GM21390 (cell line): ENCODE measurements around the gene KLHDC8A.
A peak's percentile ranks its signal among the peaks of the same experiment; 100 is the strongest.

Experiments
- ATAC-seq: cut with Tn5 transposase; IDR thresholded peaks from one replicate; pipeline ENCODE4 v1.9.1; 2021; ENCODE audit not compliant: unreplicated experiment

The KLHDC8A gene

DNA sequence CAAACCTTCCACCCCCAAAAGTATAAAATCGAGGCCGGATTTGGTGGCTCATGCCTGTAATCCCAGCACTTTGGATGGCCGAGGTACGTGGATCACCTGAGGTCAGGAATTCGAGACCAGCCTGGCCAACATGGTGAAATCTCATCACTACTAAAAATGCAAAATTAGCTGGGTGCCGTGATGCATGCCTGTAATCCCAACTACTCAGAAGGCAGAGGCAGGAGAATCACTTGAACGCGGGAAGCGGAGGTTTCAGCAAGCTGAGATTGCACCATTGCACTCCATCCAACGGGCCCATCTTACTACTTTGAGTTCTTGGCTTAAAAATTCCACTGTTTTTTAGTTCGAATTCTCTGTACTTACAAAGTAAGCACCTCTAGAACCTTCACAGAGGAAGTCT, 11.0 kb downstream of the KLHDC8A start:
- ATAC-seq = no peak

DNA sequence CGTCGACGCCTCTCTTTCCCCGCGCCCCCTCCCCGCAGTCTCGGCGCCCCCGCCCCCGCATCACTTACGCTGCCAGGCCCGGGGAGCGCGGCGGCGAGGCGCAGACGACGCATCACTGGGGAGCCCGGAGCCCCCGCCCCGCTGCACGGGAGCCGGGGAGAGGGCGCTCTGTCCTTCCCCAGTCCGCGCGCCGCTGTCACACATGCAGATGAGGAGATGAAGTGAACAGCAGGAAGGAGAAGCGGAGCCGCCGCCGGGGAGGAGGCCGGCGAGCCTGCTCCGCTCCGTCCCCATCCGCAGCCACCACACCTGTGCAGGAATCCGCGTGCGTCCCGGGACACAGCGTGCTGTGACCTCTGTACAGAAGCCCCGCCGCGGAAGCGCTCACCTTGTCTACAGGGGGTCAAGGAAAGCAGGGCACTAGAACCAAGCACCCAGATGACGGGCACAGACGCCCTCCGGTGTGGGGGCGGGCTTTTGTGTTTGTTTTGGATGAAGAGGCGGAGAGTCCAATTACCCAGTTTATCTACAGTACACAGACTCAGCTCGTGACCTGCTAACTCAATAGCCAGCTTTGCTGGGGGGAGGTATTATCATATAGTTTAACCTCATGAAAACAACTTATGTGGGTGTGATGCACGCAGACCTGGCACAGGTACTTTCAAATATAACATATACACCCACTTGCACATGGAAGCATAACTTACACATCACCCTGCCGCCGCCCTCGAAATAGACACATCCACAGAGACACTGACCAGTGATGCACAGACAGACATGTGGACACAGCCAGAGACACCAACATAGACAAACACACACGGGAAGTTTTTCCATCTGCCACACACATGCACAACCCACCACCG, 12.4 kb downstream of the KLHDC8A start:
- no peak for ATAC-seq

DNA sequence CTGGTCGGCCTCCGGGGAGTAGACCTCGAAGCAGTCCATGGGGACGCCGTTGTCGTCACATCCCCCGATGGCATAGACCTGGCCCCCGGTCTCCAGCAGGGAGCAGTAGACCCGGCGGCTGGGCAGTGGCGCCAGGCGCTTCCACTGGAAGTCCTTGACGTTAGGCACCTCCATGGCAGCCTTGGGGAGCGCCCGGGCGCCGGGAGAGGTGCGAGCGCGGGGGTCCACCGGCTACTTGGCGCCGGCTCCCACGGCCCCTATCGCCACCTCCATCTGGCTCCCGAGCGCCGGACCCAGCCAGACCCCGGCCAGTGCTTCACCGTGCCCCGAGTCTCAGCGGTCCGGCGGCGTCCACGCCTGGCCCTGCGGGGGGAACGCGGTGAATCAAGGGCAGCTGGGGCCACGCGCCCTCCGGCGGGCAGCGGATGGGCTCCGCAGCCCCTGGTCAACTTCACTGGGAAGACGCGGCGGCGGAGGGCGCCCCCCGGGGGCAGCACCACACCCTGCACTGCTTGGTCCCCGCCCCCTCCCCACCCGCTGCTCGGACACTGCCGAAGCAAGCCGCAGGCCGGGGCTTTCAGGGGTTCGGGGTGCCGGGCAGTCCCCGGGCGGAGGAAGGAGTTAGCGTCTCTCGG, 13.2 kb downstream of the KLHDC8A start:
- no peak for ATAC-seq

DNA sequence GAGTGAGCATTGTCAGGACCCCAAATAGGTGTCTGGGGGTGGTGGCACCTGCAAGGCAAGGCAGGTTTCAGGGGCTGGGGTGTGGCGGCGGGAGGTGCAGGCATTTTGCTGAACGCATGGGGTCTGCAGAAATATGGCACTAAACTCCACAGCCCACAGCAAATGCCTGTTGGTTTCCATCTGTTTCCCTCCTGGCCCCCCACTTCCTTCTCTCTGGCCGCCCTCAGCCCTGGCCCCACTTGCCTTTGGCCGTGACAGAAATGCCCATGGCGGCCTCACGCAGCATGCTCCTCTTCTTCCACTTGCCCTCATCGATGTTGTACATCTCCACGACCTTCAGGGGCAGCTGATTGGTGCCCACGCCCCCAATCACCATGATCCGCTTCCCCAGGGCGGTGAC, 13.7 kb downstream of the KLHDC8A start:
- no peak for ATAC-seq

DNA sequence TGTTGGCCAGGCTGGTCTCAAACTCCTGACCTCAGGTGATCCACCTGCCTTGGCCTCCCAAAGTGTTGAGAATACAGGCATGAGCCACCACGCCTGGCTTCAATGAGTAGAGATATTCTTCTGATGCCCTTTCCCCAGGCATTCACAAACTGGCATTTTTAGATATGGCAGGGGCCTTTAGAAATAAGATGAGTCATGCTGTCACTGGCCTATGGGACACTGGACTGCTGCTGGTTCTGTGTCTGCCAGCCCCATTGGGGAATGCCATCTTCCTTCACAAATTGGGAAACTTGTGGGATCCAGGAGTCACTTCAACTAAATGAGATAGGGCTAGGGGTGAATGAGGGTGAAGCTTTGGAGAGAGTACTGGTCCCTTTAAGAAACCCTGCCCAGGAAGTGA, 16.0 kb downstream of the KLHDC8A start:
- ATAC-seq = no peak

DNA sequence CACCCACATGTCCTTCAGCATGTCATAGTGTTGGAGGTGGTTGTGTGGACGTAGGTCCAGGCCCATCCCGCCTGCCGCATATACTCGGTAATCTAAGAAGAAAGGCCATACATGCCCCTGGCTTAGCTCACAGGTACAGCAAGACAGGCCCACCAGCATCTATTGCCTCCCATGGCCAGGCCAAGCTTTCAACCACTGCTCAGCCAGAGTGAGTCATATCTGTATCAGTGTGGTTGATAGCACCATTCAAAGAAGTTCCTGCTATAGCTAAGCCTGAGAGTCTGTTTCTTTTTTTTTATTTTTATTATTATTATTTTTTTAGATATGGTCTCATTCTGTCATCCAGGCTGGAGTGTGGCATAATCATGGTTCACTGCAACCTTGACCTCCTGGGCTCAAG, 17.0 kb downstream of the KLHDC8A start:
- peak; percentile 60 for ATAC-seq

DNA sequence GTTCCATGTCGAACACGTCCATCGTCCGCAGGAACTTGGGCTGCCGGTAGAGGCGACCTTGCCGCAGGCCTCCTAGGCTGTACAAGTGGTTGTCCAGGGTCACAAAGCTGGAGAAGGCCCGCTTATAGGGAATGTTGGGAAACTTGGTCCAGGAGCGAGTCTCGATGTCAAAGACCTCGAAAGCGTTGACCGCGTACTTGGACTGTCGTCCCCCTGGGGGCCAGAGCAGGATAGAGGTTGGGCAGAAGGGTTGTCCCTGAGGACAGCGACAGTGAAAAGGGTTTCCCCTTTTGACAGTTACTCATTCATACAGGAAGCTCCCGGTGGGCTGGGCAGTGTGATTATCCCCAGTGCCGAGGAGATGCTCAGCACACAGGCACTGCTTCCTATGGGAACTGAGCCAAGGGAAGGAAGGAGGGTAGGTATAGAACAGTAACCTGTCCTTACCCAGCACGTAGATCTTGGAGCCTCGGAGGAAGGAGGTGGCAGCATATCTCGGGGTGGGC, 17.5 kb downstream of the KLHDC8A start:
- no peak for ATAC-seq

DNA sequence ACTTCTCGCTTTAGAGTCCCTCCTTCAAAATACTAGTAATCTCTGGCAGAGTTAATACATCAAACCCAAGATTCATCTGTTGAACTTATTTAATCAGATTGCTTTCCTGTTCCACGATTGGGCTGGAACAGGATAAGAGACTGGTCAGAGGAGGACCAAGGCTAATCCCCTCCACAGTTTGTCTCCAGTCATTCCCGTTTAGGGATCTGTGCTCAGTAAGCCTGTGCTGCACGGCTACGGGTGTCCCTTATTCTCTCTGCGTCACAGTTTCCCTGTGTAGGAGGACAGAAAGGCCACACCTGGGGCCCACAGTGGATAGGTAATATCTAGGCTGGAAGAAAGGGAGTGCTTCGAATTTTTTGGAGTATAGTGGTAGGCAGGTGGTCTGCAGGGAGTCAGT, 18.7 kb downstream of the KLHDC8A start:
- ATAC-seq = no peak

DNA sequence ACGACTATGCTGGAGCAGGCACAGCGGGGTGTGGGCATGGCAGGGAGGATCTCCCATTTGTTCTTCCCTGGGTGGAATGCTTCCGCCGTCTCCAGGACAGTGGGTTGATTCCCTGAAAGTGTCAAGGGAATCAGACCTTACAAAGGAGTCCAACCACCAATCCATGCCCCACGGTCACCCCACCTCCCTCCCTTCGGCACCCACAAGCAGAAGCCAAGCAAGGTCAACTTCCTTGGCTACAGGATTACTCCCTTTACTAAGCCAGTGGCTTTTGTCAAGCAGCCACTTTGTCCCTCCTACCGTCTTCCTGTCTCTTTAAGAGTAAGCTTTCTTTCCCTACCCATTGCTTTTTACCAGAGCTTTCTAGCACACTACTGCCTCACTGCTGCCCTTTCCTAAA, 19.2 kb downstream of the KLHDC8A start:
- no peak for ATAC-seq

DNA sequence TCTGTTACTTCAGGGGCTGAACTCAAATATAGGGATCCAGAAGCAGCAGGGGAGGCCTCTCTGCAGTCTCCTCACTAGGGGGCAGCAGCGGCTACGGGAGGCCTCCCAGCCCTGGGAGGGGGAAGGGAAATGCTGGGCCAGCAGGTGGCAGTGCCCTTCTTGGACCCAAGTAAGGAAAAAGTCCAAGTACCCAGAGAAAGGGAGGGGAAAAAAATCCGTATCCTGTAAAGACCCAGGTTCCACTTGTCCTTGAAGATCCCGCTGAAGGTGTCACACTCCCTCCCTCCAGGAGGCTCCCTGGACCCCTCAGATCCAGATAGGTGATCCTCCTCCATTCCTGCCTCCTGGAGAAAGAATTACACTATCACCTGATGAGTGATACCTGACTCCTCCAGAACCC, 21.0 kb downstream of the KLHDC8A start:
- no peak for ATAC-seq

DNA sequence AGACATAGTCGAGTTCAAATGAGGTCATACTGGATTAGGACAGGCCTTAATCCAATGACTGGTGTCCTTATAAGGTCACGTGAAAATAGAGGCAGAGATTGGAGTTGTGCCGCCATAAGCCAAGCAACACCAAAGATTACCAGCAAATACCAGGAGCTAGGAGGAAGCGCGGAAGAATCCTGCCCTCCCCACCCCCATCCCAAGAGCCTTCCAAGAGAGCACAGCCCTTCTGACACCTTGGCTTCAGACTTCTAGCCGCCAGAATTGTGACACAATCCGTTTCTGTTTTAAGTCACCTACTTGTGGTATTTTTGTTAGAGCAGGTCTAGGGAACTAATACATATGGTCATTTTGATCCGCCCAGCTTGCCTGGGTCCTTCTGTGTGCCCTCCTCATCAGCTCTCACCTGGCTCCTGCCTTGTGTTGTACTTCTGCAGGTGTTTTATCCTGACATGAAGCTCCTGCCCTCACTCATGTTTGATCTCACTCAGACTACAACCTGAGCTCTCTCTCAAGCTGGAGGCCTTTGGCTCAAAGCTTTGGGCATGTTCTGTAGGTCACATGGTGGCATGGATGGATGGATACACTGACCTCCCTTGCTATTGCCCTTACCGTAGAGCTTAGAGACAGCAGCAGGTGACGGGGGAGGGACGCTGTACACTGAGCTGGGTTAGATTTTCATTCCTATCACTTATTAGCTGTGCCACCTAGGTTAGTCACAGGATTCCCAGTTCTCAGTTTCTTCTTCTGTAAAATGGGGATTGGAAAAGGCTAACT, 24.5 kb downstream of the KLHDC8A start:
- no peak for ATAC-seq

DNA sequence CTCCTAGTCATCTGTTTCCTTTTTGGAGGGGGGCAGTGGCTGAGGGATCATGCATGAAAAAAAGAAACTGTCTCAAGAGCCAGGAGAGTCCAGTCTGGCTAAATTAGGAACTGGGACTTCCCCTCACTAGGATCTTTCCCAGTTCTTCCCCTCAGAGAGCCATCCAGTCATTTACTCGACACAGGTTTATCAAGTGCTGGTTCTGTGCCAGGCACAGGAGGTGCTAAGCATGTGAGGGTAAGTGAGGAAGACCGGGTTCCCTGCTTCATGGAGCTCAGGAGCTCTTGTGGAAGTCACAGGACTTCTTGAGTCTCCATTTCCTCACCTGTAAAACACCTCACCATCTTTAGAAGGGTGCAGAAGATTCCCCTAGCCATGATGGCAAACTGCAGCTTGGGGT, 26.6 kb downstream of the KLHDC8A start:
- no peak for ATAC-seq

DNA sequence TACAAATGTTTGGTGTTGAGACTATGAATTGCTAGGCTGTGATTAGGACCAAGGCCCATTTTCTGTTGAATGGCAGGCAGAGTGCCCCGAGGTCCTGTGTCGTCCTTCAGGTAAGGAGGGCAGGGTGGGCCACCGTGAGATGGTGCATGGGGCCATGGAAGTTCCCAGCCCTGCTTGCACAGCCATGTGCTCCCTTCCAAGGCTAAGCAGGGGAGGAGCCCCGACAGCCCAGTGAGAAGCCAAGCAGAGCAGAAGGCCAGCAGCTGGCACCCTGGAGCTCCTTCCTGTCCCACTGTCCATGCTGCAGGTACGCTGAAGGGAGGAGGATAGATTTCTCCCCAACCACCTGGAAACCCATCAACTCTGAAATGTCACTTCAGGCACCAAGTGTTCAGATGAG, 27.0 kb downstream of the KLHDC8A start:
- ATAC-seq = no peak

DNA sequence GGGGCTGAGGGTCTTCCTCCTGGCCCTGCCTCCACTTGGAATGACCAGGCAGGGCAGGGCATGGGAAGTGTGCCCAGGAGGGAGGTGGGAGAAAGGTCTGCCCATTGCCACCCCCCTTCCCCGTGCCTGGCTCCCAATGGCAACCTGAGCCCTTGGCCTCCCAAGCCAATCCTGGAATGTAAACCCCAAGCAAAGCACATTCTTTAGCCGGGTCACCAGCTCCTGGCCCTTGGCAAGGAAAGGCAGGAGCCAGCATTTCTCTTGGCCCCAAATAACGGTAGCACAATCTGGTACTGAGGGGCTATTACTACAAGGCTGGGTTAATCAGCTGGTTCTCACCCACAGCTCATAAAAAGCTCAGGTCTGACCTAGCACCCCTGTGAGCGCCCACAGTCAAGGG, 28.2 kb downstream of the KLHDC8A start:
- no peak for ATAC-seq

DNA sequence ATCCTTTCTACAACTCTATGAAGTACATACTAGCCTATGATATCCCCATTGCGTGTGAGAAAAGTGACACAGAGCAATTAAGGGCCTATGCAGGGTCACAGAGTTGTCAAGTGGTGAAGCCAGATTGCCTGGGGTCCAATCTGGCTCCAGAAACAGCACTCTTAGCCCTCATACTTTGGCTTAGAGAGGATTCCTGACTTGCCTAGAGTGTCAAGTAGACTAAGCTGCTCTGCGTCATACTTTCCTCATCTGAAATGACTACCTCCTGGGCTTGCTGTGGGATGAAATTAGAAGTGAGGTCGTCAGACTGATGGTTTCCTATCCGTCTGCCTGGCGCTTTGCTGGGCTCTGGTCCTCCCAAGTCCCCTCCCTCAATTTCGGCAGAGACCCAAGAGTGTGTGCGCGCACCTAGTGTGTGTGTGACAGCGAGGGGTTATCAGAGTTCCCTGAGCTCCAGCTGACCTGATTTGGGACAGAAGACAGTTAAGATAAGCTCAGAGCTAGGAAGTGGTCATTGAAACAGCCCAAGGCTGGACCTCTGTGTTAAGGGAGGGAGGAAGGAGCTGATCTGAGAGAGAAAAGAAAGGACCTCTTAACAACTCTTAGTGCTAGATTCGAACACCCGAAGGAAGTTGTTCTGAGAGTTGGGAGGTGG, 29.8 kb downstream of the KLHDC8A start:
- ATAC-seq = no peak

DNA sequence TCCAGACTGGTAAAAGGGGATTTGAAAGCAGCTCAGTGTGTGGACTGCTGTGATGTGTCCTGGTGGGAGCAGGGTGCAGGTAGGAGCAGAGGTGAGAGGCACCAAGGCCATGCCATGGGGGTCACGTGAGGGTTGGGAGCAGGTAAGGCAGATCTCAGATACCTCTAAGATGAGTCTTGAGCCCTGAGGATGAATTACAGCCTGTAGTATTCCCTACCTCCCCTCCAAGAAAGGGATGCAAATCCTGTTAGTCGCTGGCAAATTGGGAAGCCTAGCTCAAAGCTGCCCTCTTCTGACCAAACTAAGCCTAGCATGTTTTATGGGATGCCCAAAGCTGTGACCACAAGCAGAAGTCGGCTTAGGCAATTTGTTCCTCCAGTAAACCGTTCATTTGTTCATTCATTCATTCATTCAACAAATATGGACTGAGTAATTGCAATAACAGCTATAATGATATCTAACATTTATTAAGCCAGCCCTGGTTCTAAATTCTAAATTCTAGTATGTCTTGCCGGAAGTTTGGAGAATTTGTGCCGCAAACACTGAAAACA, 31.3 kb downstream of the KLHDC8A start:
- no peak for ATAC-seq

DNA sequence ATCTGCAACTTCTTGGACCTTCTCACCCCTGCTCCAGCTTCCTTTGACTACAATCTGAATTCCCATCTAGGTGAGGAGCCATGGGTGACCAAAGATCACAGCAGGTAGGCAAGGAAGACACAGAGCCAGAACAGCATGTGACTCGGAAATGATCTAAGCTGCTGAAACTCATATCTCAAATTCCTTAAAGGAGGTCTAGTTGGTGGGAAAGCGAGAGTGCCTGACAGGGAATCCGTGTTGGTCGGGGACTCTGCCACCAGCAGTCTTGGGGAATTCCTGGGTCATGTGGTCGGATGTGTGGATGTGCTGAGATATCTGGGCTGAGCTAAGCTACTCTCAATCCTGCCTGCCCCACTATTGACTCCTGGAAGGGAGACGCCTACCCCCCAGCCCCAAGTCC, 31.9 kb downstream of the KLHDC8A start:
- no peak for ATAC-seq

DNA sequence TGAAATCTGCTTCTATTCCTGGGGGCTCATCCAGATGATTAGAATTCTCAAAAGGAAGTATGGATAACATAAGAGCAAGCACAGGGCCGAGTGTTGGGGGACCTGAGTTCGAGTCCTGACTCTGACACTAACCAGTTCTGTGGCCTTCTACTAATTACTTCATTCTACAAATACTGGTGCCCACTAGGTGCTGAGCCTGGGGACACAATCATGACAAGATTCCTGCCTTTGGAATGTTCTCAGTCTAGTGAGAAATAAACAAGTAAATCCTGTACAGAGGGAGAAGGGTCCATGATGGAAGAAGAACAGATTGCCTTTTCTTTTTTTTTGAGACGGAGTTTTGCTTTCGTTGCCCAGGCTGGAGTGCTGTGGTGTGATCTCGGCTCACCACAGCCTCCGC, 32.9 kb downstream of the KLHDC8A start:
- no peak for ATAC-seq

DNA sequence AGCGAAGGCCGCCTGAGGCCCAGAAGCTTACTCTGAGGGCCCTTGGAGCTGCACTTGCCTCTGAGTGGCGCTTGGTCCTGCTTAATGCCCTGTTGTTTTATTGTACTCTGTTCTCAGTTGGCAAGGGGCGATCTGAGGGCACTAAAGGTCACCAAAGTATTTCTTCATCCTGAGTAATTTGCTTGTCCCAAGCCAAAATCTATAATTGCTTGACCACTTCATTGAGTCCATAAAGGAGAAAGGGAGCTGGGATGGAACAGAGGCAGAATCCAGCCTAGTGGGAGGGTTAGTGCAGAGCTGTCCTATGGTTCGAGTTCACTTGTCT, 34.8 kb downstream of the KLHDC8A start:
- ATAC-seq = no peak

DNA sequence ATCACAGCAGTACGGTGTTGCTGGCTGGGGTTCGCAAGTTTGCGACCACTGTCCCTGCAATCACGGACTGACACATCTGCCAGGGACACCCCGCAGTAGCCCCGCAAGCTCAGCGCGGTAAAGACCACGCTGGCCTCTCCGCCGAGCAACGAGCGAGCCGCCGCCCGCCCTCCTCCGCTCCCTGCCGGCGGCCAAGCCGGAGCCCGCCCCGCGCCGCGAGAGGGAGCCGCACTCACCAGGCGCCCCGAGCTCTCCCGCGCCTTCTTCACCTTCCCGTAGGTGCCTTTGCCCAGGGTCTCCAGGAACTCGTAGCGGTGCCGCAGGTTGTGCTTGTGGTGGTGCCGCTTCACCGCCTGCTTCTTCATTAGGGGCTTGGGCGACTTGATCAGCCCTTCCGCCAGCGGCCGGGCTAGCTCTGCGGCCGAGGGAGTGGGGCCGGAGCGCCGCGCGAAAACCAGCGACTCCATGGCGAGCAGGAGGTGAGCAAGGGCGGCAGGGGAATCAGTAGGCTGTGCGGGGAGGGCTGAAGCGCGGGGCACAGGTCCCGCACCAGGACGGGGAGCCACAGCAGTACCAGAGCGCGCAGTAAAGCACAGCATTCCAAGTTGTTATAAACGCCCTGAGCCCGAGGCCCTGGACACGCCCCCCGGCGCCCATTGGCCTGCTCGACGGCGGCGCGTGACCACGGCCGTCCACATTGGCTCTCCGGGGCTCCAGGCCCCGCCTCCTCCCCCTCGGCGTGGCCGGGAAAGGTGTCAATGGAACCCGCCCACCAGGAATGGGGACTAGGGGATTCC, 35.4 kb downstream of the KLHDC8A start, which contains the start of gene NUAK2:
TSS of gene NUAK2 (minus strand) at position 584 of the 797 bp plus-strand sequence. CDS start at position 467, 117 bp downstream.
- ATAC-seq = peak; percentile 49
